HepG2 (cell line): Measurements from ENCODE around the gene ATG2B. TPM values are rescaled to one million over a fixed set of nuclear protein-coding genes. Genes with fewer than 3 reads are reported as not detected.

Source experiments
- ATAC-seq: fragments of 200-7000 bp; cut with Tn5 transposase; 3 replicates; pipeline ENCODE4 v1.9.1; 2020; ENCODE audit warnings: mild to moderate bottlenecking, moderate library complexity
- BruUV-seq: library from RNA; stranded (reverse); fragments of 400-500 nt; replicated peaks from 2 replicates; lab custom pipeline; 2021; lab: Mats Ljungman, UMichigan
- CTCF ChIA-PET: fragments of 300-600 bp; formaldehyde crosslinking; extraction: SDS; loops from one replicate; lab custom pipeline; 2021; ENCODE audit warnings: low total read pairs, inconsistent platforms, low intra/inter-chr PET ratio; lab: Yijun Ruan, JAX
- POLR2A ChIA-PET: fragments of 350-600 bp; sonication (Branson Sonifier 250); formaldehyde crosslinking; loops from one replicate; lab custom pipeline; 2020; ENCODE audit warnings: antibody characterized with exemption, inconsistent platforms; lab: Yijun Ruan, JAX
- DNase-seq: peaks from one replicate; pipeline ENCODE4 v3.0.0-alpha.2; 2015; ENCODE audit warnings: low spot score
- FAIRE-seq: peaks from 3 replicates; lab custom pipeline; 2011; peaks lifted over from hg19 to GRCh38; lab: Jason Lieb, UNC
- H2AFZ ChIP-seq: one replicate; pipeline ENCODE4 v1.6.1; 2011; ENCODE audit warnings: low read length, inconsistent platforms
- H3K27ac ChIP-seq: fragments of 300-600 bp; 3 replicates; pipeline ENCODE4 v1.8.0; 2011; ENCODE audit warnings: mixed run types, mild to moderate bottlenecking, mixed read lengths, low read length, inconsistent platforms; ENCODE audit not compliant: insufficient read depth; ENCODE audit errors: extremely low read length
- H3K27me3 ChIP-seq, 2 experiments: fragments of 200-600 bp in 1 of 2; 2 replicates in 1 of 2; 3 replicates in 1 of 2; pipeline versions ENCODE4 v1.6.0 to v1.8.0; 2011; ENCODE audit warnings: low read length in 2 of 2, mild to moderate bottlenecking in 2 of 2, moderate library complexity in 2 of 2, inconsistent platforms in 1 of 2; ENCODE audit not compliant: insufficient read depth in 2 of 2, control insufficient read depth in 1 of 2
- H3K36me3 ChIP-seq, 2 experiments: fragments of 200-600 bp in 1 of 2; replicated peaks in 1 of 2; 2 replicates in 1 of 2; 3 replicates in 1 of 2; pipeline versions ENCODE4 v1.5.1 to v1.8.0; 2011; ENCODE audit warnings: low read length in 2 of 2, inconsistent platforms in 1 of 2; ENCODE audit not compliant: insufficient read depth in 2 of 2, control insufficient read depth in 1 of 2
- H3K4me1 ChIP-seq: 2 replicates; pipeline ENCODE4 v1.5.1; 2012; ENCODE audit warnings: low read length, inconsistent platforms; ENCODE audit not compliant: insufficient read depth
- H3K4me2 ChIP-seq: 2 replicates; pipeline ENCODE4 v1.6.0; 2011; ENCODE audit warnings: low read depth, low read length, inconsistent platforms
- H3K4me3 ChIP-seq, 3 experiments: fragments of 200-600 bp in 1 of 3; sonication (generic), shearing (Covaris generic) in 1 of 3; replicated peaks in 1 of 3; 2 replicates each; pipeline ENCODE4 v1.5.1; 2011 to 2016; ENCODE audit warnings: low read length in 3 of 3, inconsistent platforms in 2 of 3, low read depth in 2 of 3, mild to moderate bottlenecking in 2 of 3, control low read depth in 1 of 3, mixed read lengths in 1 of 3; ENCODE audit not compliant: insufficient read depth in 1 of 3
- H3K79me2 ChIP-seq: one replicate; pipeline ENCODE4 v1.6.1; 2011; ENCODE audit warnings: low read length, inconsistent platforms; ENCODE audit not compliant: insufficient read depth
- H3K9ac ChIP-seq: 2 replicates; pipeline ENCODE4 v1.6.0; 2011; ENCODE audit warnings: mild to moderate bottlenecking, low read depth, low read length, inconsistent platforms; ENCODE audit not compliant: insufficient read depth
- H3K9me3 ChIP-seq: 2 replicates; pipeline ENCODE4 v1.5.1; 2012; ENCODE audit warnings: mild to moderate bottlenecking, low read length
- H4K20me1 ChIP-seq: 2 replicates; pipeline ENCODE4 v1.6.0; 2011; ENCODE audit warnings: inconsistent platforms, mild to moderate bottlenecking, low read length, moderate library complexity; ENCODE audit not compliant: insufficient read depth
- ATF2 ChIP-seq: sonication (generic); formaldehyde crosslinking; IDR thresholded peaks from 2 replicates; pipeline ENCODE4 v1.4.0; 2020; ENCODE audit warnings: missing genetic modification reagents
- DDIT3 ChIP-seq: sonication (generic); formaldehyde crosslinking; IDR thresholded peaks from 2 replicates; pipeline ENCODE4 v1.4.0; 2020; ENCODE audit warnings: mild to moderate bottlenecking, missing genetic modification reagents
- FUBP1 ChIP-seq: sonication (generic); formaldehyde crosslinking; IDR thresholded peaks from 2 replicates; pipeline ENCODE4 v1.5.1; 2020; ENCODE audit warnings: missing genetic modification reagents, mild to moderate bottlenecking, borderline replicate concordance
- JUND ChIP-seq: sonication (generic); formaldehyde crosslinking; IDR thresholded peaks from 2 replicates; pipeline ENCODE4 v1.8.0; 2022; ENCODE audit warnings: mild to moderate bottlenecking, missing genetic modification reagents
- ZNF205 ChIP-seq: IDR thresholded peaks from 2 replicates; pipeline ENCODE4 v1.6.1; 2018; ENCODE audit warnings: missing biosample characterization, missing genetic modification reagents
- ZNF256 ChIP-seq: sonication (generic); formaldehyde crosslinking; conservative IDR thresholded peaks from 2 replicates; pipeline ENCODE4 v1.4.0; 2020; ENCODE audit warnings: missing genetic modification reagents
- ZNF543 ChIP-seq: sonication (generic); formaldehyde crosslinking; IDR thresholded peaks from 2 replicates; pipeline ENCODE4 v1.4.0; 2020; ENCODE audit warnings: mild to moderate bottlenecking, missing genetic modification reagents
- ZNF777 ChIP-seq: sonication (generic); formaldehyde crosslinking; IDR thresholded peaks from 2 replicates; pipeline ENCODE4 v1.4.0; 2020; ENCODE audit warnings: missing genetic modification reagents
- WGBS: methylation state at CpG from one replicate; pipeline ENCODE4 v1.1.6; 2017; ENCODE audit warnings: low lambda C conversion rate; 5-methylcytosine and 5-hydroxymethylcytosine counted together
- in situ Hi-C: cut with HindIII; loops from 2 replicates; pipeline ENCODE4 v1.10.0; 2017; ENCODE audit warnings: low pct_unique_long_range_greater_than_20kb; ENCODE audit not compliant: extremely low pct_ligation_motif_present
- intact Hi-C: fragments of 100-400 bp; cut with micrococcal nuclease; formaldehyde crosslinking; loops from one replicate; pipeline ENCODE4 v1.10.0; 2022; ENCODE audit not compliant: unreplicated experiment
- polyA plus RNA-seq, 8 experiments: library from polyadenylated mRNA; depleted of rRNA in 3 of 8; stranded (reverse) in 7 of 8; unstranded in 1 of 8; fragments of >200 nt; fragmentation: Illumina TruSeq in 4 of 8; extraction: Trizol in 4 of 8; gene quantifications; 2 replicates each; pipeline versions ENCODE4 v1.2.1 to v1.2.3, GENCODE V29; 2011 to 2016; ENCODE audit warnings: low read depth in 4 of 8, missing spikeins in 1 of 8, mixed read lengths in 1 of 8; ENCODE audit not compliant: insufficient read depth in 1 of 8
- total RNA-seq, 5 experiments: library from RNA; depleted of rRNA; stranded (reverse); fragments of >200 nt; fragmentation: Illumina TruSeq; extraction: Trizol; gene quantifications; 2 replicates each; pipeline ENCODE4 v1.2.3, GENCODE V29; 2016; ENCODE audit warnings: low read depth in 1 of 5

Gene ATG2B
- total and polyA plus RNA-seq, 2 of the 13 experiments (the other 11 are each of a cell fraction or from before 2014, with no cell fraction given), result 7.4 to 7.5 TPM

- Histone ChIP-seq H3K4me2 (no peak overlapping the region), H3K27me3 (no peaks in the 10 kb centered on the region), H3K36me3 (peaks cover 2 to 35% of the 10 kb centered on the region in 2 experiments; a peak in 2 of 5 replicates), H3K27ac (no peak overlapping the region), H3K4me1 (no peaks in the 10 kb centered on the region), H3K9me3 (no peaks in the 10 kb centered on the region), H4K20me1 (no peaks in the 10 kb centered on the region), H2AFZ (no peak overlapping the region), H3K9ac (no peak overlapping the region), H3K4me3 (no peak overlapping the region), H3K79me2 (no peaks in the 10 kb centered on the region)
- DNase-seq (no peak), ATAC-seq (no peak), FAIRE-seq (no peak)
- POLR2A ChIA-PET, result no interaction called here
- WGBS, result 16% methylated on average over 1 of the region's 1 CpG
- TF ChIP-seq ZNF777 (CRISPR knock-in tag) (no peak), ZNF205 (no peak), ZNF256 (no peak), FUBP1 (no peak)
- intact Hi-C loops (no loop called here), in situ Hi-C loops (no loop called here)
- BruUV-seq, result no TSS peak
- CTCF ChIA-PET, result no interaction called here
Measured at GRCh38 chr14:96384053-96384452, 20.9 kb upstream of the ATG2B start.

- Histone ChIP-seq H3K79me2 (no peaks in the 10 kb centered on the region), H4K20me1 (no peaks in the 10 kb centered on the region), H3K4me1 (no peaks in the 10 kb centered on the region), H3K9me3 (no peaks in the 10 kb centered on the region), H3K4me3 (no peak overlapping the region), H3K27me3 (no peaks in the 10 kb centered on the region), H2AFZ (no peak overlapping the region), H3K36me3 (peaks cover 2 to 35% of the 10 kb centered on the region in 2 experiments; a peak in 2 of 5 replicates), H3K27ac (no peak overlapping the region), H3K9ac (no peak overlapping the region), H3K4me2 (no peak overlapping the region)
- FAIRE-seq (no peak), ATAC-seq (no peak), DNase-seq (no peak)
- WGBS, result 89% methylated on average over 2 of the region's 2 CpGs
- BruUV-seq, result no TSS peak
- no peak for TF ChIP-seq JUND (CRISPR knock-in tag)
- TF ChIP-seq DDIT3 (CRISPR knock-in tag), result no peak
- TF ChIP-seq ZNF543, result no peak
- TF ChIP-seq ATF2, result no peak
- ChIA-PET POLR2A (no interaction called here), CTCF (no interaction called here)
- in situ Hi-C loops, result no loop called here
- intact Hi-C loops, result no loop called here
Measured at GRCh38 chr14:96383445-96383844, 20.3 kb upstream of the ATG2B start.
